ENCODE measurements around the gene CATSPERZ. TPM values are rescaled to one million over a fixed set of nuclear protein-coding genes. Genes with fewer than 3 reads are reported as not detected.

Gene CATSPERZ
- total RNA-seq, 1 donor = not detected

DNA sequence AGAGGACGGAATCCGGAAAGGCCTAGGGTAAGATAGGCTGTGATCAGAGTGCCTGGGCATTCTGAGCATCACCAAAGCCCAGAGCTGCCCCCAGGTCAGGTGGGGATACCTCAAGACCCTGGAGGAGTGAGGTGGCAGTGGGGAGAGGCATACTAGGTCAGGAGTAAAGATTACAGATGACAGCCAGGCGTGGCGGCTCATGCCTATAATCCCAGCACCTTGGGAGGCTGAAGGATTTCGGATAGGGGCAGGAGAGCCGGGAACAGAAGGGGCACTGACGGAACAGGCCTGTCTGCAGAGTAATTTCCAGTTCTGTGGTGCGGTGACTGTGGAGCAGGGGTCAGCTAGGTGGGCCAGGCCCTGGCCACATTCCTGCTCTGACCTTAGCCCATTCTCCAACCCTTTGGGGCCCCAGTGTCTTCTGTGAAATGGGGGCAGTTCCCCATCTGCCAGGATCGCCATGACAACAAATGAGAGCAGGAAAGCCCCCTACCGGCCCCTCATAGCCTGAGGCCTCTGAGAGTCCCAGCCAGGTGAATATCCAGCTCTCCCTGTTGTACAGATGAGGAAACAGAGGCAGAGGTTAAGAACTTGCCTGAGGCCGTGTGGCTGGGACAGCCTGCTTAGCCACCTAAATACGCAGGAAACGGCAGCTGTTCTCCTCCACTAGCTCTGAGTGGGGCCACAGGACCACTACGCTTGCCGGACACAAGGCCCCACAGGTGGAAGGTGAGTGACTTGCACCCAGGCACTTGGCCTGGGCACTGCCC lies 24.9 kb upstream of the CATSPERZ start:
- Histone ChIP-seq H2AFZ (ENCODE audit: low read length) (no peak overlapping the region), H3K4me2 (ENCODE audit: insufficient read depth, low read length) (no peak overlapping the region), H3K27ac (ENCODE audit: low read depth, low read length) (no peak overlapping the region), H4K20me1 (ENCODE audit: insufficient read depth, low read length) (no peaks in the 10 kb centered on the region), H3K27me3 (ENCODE audit: insufficient read depth, low read length) (no peaks in the 10 kb centered on the region), H3K36me3 (ENCODE audit: insufficient read depth, low read length) (peaks cover 15% of the 10 kb centered on the region), H3K79me2 (ENCODE audit: insufficient read depth, low read length) (peaks cover 5% of the 10 kb centered on the region), H3K4me3 (ENCODE audit: insufficient read depth, low read length) (no peak overlapping the region), H3K9me3 (ENCODE audit: low read depth, low read length) (no peaks in the 10 kb centered on the region), H3K4me1 (ENCODE audit: insufficient read depth, low read length) (peaks cover 14% of the 10 kb centered on the region)
- DNase-seq (ENCODE audit: insufficient read length, low spot score, missing footprints) = no peak
- TF ChIP-seq, protein P1, sequence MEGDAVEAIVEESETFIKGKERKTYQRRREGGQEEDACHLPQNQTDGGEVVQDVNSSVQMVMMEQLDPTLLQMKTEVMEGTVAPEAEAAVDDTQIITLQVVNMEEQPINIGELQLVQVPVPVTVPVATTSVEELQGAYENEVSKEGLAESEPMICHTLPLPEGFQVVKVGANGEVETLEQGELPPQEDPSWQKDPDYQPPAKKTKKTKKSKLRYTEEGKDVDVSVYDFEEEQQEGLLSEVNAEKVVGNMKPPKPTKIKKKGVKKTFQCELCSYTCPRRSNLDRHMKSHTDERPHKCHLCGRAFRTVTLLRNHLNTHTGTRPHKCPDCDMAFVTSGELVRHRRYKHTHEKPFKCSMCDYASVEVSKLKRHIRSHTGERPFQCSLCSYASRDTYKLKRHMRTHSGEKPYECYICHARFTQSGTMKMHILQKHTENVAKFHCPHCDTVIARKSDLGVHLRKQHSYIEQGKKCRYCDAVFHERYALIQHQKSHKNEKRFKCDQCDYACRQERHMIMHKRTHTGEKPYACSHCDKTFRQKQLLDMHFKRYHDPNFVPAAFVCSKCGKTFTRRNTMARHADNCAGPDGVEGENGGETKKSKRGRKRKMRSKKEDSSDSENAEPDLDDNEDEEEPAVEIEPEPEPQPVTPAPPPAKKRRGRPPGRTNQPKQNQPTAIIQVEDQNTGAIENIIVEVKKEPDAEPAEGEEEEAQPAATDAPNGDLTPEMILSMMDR (IDR thresholded peaks at IDR 0.05; ENCODE audit: extremely low read depth, low read depth, low read length) = no peak

- no peak overlapping the region for H3K4me2 ChIP-seq (ENCODE audit: insufficient read depth, low read length)
- H2AFZ ChIP-seq (ENCODE audit: low read length) = no peak overlapping the region
- H3K4me3 ChIP-seq (ENCODE audit: insufficient read depth, low read length) = no peak overlapping the region
- peaks cover 5% of the 10 kb centered on the region for H3K79me2 ChIP-seq (ENCODE audit: insufficient read depth, low read length)
- peaks cover 15% of the 10 kb centered on the region for H3K36me3 ChIP-seq (ENCODE audit: insufficient read depth, low read length)
- TF ChIP-seq, protein P1 (IDR thresholded peaks at IDR 0.05; ENCODE audit: extremely low read depth, low read depth, low read length) = no peak
- H3K27ac ChIP-seq (ENCODE audit: low read depth, low read length) = no peak overlapping the region
- peaks cover 10% of the 10 kb centered on the region for H3K4me1 ChIP-seq (ENCODE audit: insufficient read depth, low read length)
- no peak for DNase-seq (ENCODE audit: insufficient read length, low spot score, missing footprints)
- H3K9me3 ChIP-seq (ENCODE audit: low read depth, low read length) = no peaks in the 10 kb centered on the region
- no peaks in the 10 kb centered on the region for H3K27me3 ChIP-seq (ENCODE audit: insufficient read depth, low read length)
- no peaks in the 10 kb centered on the region for H4K20me1 ChIP-seq (ENCODE audit: insufficient read depth, low read length)
Measured at GRCh38 chr11:64275841-64276240, 24.3 kb upstream of the CATSPERZ start.

GRCh38 chr11:64276653-64277431 lies 23.3 kb upstream of the CATSPERZ start:
- Histone ChIP-seq H3K4me1 (ENCODE audit: insufficient read depth, low read length) (peaks cover 10% of the 10 kb centered on the region), H3K4me2 (ENCODE audit: insufficient read depth, low read length) (no peak overlapping the region), H4K20me1 (ENCODE audit: insufficient read depth, low read length) (no peaks in the 10 kb centered on the region), H2AFZ (ENCODE audit: low read length) (no peak overlapping the region), H3K36me3 (ENCODE audit: insufficient read depth, low read length) (peaks cover 20% of the 10 kb centered on the region), H3K9me3 (ENCODE audit: low read depth, low read length) (no peaks in the 10 kb centered on the region), H3K27ac (ENCODE audit: low read depth, low read length) (peak overlapping the region; percentile 37), H3K27me3 (ENCODE audit: insufficient read depth, low read length) (no peaks in the 10 kb centered on the region), H3K4me3 (ENCODE audit: insufficient read depth, low read length) (no peak overlapping the region), H3K79me2 (ENCODE audit: insufficient read depth, low read length) (peaks cover 10% of the 10 kb centered on the region)
- peak; percentile 77 for DNase-seq (ENCODE audit: insufficient read length, low spot score, missing footprints)
- TF ChIP-seq, protein P1 (IDR thresholded peaks at IDR 0.05; ENCODE audit: extremely low read depth, low read depth, low read length) = no peak

All from osteoblast (primary cell).